Gastrocnemius medialis (tissue), 4 donors: ENCODE data around the gene DYNLL1. TPM values are rescaled to one million over a fixed set of nuclear protein-coding genes. Genes with fewer than 3 reads are reported as not detected.

Experiments used
- ATAC-seq, 2 donors: fragments of 150-250 bp; one replicate each; pipeline ENCODE4 v1.9.1; 2016
- DNase-seq, 2 donors: peaks; one replicate each; pipeline ENCODE4 v3.0.0-alpha.2; 2019
- H3K27ac ChIP-seq, 4 donors: fragments of 200-600 bp; sonication (generic); 1 replicate in 1 of 4; 2 replicates in 3 of 4; pipeline ENCODE4 v1.5.1; 2016 to 2018; ENCODE audit warnings: mild to moderate bottlenecking in 2 of 4, moderate library complexity in 1 of 4
- H3K27me3 ChIP-seq, 3 donors: fragments of 200-600 bp; sonication (generic) in 2 of 3; 1 replicate in 1 of 3; 2 replicates in 2 of 3; pipeline versions ENCODE4 v1.5.1 to v1.6.0; 2016 to 2019; ENCODE audit warnings: mild to moderate bottlenecking in 1 of 3, moderate library complexity in 1 of 3
- H3K36me3 ChIP-seq, 2 donors: fragments of 200-600 bp; sonication (generic) in 1 of 2; one replicate each; pipeline ENCODE4 v1.5.1; 2017 to 2018
- H3K4me1 ChIP-seq, 2 donors: fragments of 200-600 bp; sonication (generic) in 1 of 2; one replicate each; pipeline ENCODE4 v1.5.1; 2016 to 2017; ENCODE audit warnings: mild to moderate bottlenecking in 2 of 2
- H3K4me3 ChIP-seq, 4 donors: fragments of 200-600 bp; sonication (generic) in 3 of 4; 1 replicate in 1 of 4; 2 replicates in 3 of 4; pipeline ENCODE4 v1.5.1; 2016 to 2019; ENCODE audit warnings: mild to moderate bottlenecking in 2 of 4
- H3K9me3 ChIP-seq, 3 donors: fragments of 200-600 bp; sonication (generic) in 2 of 3; 1 replicate in 1 of 3; 2 replicates in 2 of 3; pipeline ENCODE4 v1.5.1; 2016 to 2019
- POLR2A ChIP-seq, 2 donors: fragments of 450-650 bp; IDR thresholded peaks; one replicate each; pipeline ENCODE4 v1.6.1; 2017; ENCODE audit warnings: antibody characterized with exemption in 2 of 2, mild to moderate bottlenecking in 2 of 2, moderate library complexity in 2 of 2
- in situ Hi-C, 4 donors: fragments of 200-750 bp; cut with MboI; loops; one replicate each; pipeline versions ENCODE4 v1.15.0 to v1.8.0; 2017; ENCODE audit warnings: low sequenced_read_pairs in 4 of 4
- intact Hi-C: fragments of 100-400 bp; cut with DNase I; formaldehyde crosslinking; loops from one replicate; pipeline ENCODE4 v1.15.1; 2023; ENCODE audit warnings: low total_unique reads
- total RNA-seq, 4 donors: library from RNA; depleted of rRNA; stranded (reverse); fragments of >200 nt; gene quantifications; one replicate each; pipeline versions ENCODE4 v1.1.0 to v1.2.3, GENCODE V29; 2016
- TF ChIP-seq, protein P1 (sequence below), 5 experiments: fragments of 450-650 bp in 3 of 5; fragments of 200-600 bp in 2 of 5; sonication (generic) in 2 of 5; IDR thresholded peaks in 4 of 5; conservative IDR thresholded peaks in 1 of 5; 1 replicate in 4 of 5; 2 replicates in 1 of 5; pipeline ENCODE4 v1.5.1; 2016 to 2019; ENCODE audit warnings: antibody characterized with exemption in 5 of 5, mild to moderate bottlenecking in 3 of 5, moderate library complexity in 3 of 5

Gene DYNLL1
- total RNA-seq, 4 donors from 2014 or later = 16.7 to 45.0 (median 32.6) TPM

DNA sequence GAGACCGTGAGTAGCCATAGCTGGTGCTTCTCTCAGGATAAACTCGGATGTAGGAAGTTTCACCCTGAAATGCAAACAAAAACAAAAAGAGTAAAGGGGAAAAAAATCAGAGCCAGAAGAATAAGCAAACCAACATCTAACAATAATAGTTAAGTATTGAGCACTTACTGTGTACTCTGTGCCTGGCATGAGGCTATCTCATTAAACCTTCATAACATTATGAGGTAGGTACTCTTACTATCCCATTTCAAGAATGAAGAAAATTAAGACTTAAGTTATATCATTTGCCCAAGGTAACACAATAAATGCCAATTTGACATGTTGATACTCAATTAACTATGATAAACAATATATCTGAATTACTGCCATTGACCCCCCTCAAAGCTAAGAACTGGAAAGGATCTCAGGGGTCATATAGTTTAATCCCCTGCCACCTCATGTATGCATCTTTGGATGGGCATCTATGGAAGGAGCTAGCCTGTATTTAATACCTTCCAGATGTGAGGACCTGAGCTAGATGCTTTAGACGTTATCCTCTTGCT lies 33.7 kb upstream of the DYNLL1 start:
- Histone ChIP-seq H3K9me3 (no peaks in the 10 kb centered on the region), H3K36me3 (peaks cover 0 to 85% of the 10 kb centered on the region in 2 donors), H3K27me3 (no peaks in the 10 kb centered on the region), H3K27ac (no peak overlapping the region), H3K4me1 (peaks cover 0 to 13% of the 10 kb centered on the region in 2 donors), H3K4me3 (no peak overlapping the region)
- ATAC-seq (no peak), DNase-seq (no peak)
- intact Hi-C loops (no loop called here), in situ Hi-C loops (no loop called here)
- TF ChIP-seq, protein P1, sequence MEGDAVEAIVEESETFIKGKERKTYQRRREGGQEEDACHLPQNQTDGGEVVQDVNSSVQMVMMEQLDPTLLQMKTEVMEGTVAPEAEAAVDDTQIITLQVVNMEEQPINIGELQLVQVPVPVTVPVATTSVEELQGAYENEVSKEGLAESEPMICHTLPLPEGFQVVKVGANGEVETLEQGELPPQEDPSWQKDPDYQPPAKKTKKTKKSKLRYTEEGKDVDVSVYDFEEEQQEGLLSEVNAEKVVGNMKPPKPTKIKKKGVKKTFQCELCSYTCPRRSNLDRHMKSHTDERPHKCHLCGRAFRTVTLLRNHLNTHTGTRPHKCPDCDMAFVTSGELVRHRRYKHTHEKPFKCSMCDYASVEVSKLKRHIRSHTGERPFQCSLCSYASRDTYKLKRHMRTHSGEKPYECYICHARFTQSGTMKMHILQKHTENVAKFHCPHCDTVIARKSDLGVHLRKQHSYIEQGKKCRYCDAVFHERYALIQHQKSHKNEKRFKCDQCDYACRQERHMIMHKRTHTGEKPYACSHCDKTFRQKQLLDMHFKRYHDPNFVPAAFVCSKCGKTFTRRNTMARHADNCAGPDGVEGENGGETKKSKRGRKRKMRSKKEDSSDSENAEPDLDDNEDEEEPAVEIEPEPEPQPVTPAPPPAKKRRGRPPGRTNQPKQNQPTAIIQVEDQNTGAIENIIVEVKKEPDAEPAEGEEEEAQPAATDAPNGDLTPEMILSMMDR (IDR thresholded peaks at IDR 0.05 in 4 of 5, conservative IDR thresholded peaks at IDR 0.05 in 1 of 5) = no peak
- no peak for TF ChIP-seq POLR2A (IDR thresholded peaks at IDR 0.05)

DNA sequence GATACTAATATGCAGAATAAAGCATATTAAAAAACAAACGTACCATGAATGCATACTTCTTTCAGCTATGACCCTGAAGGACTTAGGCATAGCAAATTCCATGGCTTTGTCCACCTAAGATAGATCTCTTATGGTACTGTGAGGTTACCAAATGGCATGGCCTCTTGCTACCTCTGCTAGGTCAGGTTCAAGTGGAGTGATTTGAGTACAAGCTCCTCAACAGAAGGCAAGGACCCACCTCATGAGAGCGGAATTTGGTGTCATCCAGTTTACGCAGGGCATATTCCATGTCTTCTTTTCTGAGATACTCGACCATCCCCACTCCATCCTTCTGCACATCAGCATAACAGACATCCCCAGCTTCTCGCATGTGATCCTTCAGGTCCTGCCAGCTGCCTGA lies 32.2 kb upstream of the DYNLL1 start:
- Histone ChIP-seq H3K27me3 (no peaks in the 10 kb centered on the region), H3K36me3 (peaks cover 0 to 69% of the 10 kb centered on the region in 2 donors), H3K9me3 (no peaks in the 10 kb centered on the region), H3K4me1 (peaks cover 8 to 13% of the 10 kb centered on the region in 2 donors), H3K4me3 (no peak overlapping the region), H3K27ac (no peak overlapping the region)
- no peak for ATAC-seq
- TF ChIP-seq, protein P1 (IDR thresholded peaks at IDR 0.05 in 4 of 5, conservative IDR thresholded peaks at IDR 0.05 in 1 of 5) = no peak
- no peak for TF ChIP-seq POLR2A (IDR thresholded peaks at IDR 0.05)
- in situ Hi-C loops = no loop called here
- intact Hi-C loops = no loop called here
- DNase-seq = no peak

DNA sequence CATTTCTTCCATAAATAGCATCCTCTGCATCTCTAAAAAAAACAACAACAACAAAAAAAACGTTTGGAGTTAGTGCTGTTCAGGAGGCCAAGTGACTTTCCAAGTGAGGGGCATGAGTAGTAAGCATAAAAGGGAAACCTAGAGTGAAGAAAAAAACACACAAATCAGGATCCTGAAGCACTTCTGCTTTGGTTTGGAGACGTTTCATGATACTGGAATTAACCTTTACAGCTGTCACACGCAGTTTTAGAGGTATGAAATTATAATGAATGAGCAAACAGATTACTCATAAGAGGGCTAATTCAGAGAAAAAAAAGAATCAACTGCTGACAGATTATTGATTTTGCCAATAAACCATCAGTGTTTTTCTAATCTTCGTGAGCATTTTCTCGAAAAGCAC lies 30.2 kb upstream of the DYNLL1 start:
- Histone ChIP-seq H3K27ac (no peak overlapping the region), H3K4me1 (peaks cover 15 to 20% of the 10 kb centered on the region in 2 donors), H3K36me3 (peaks cover 0 to 50% of the 10 kb centered on the region in 2 donors), H3K9me3 (no peaks in the 10 kb centered on the region), H3K4me3 (no peak overlapping the region), H3K27me3 (no peaks in the 10 kb centered on the region)
- DNase-seq (no peak), ATAC-seq (no peak)
- no peak for TF ChIP-seq POLR2A (IDR thresholded peaks at IDR 0.05)
- TF ChIP-seq, protein P1 (IDR thresholded peaks at IDR 0.05 in 4 of 5, conservative IDR thresholded peaks at IDR 0.05 in 1 of 5) = no peak
- in situ Hi-C loops = no loop called here
- intact Hi-C loops = no loop called here

DNA sequence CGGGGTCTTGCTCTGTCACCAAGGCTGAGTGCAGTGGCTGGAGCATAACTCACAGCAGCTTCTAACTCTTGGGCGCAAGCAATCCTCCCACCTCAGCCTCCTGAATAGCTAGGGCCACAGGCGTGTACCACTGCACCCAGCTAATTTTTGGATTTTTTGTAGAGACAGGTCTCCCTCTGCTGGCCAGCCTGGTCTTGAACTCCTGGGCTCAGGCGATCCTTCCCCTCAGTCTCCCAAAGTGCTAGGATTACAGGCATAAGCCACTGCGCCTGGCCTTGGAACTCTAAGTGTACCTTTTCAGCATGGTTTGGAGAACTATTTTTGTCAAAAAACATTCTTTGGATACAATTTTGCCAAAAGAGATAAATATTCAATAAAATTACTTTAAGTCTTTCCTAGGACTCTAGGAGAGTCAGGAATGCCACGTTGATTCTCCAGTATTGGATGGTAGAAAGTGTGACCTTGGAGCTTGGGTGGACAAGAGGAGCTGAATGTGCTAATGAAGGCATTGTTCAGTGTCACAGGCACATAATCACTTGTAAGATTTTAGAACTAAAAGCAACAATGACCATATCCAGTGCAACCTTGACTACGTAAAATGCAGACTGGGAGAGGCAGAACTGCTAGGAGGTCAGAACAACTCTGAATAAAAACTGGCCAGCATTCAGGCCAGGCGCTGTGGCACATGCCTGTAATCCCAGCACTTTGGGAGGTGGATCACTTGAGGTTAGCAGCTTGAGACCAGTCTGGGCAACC lies 29.2 kb upstream of the DYNLL1 start:
- Histone ChIP-seq H3K4me3 (no peak overlapping the region), H3K36me3 (peaks cover 0 to 41% of the 10 kb centered on the region in 2 donors), H3K27me3 (no peaks in the 10 kb centered on the region), H3K27ac (peak overlapping the region in 1 of 4 donors; percentile 11), H3K4me1 (peaks cover 15 to 25% of the 10 kb centered on the region in 2 donors), H3K9me3 (no peaks in the 10 kb centered on the region)
- intact Hi-C loops = no loop called here
- TF ChIP-seq, protein P1 (IDR thresholded peaks at IDR 0.05 in 4 of 5, conservative IDR thresholded peaks at IDR 0.05 in 1 of 5) = peak in 2 of 5 experiments; percentile 23 to 41
- no peak for TF ChIP-seq POLR2A (IDR thresholded peaks at IDR 0.05)
- ATAC-seq (no peak), DNase-seq (peak in 1 of 2 donors; percentile 22)
- in situ Hi-C loops = no loop called here
